Measurements from ENCODE around the gene CBY2. TPM values are rescaled to one million over a fixed set of nuclear protein-coding genes. Genes with fewer than 3 reads are reported as not detected.

Gene CBY2
- total and polyA plus RNA-seq, 10 of the 15 experiments (the other 5 are each of a cell fraction or from before 2014, with no cell fraction given): 0.08 to 0.64 (median 0.23) TPM; not detected in 6

DNA sequence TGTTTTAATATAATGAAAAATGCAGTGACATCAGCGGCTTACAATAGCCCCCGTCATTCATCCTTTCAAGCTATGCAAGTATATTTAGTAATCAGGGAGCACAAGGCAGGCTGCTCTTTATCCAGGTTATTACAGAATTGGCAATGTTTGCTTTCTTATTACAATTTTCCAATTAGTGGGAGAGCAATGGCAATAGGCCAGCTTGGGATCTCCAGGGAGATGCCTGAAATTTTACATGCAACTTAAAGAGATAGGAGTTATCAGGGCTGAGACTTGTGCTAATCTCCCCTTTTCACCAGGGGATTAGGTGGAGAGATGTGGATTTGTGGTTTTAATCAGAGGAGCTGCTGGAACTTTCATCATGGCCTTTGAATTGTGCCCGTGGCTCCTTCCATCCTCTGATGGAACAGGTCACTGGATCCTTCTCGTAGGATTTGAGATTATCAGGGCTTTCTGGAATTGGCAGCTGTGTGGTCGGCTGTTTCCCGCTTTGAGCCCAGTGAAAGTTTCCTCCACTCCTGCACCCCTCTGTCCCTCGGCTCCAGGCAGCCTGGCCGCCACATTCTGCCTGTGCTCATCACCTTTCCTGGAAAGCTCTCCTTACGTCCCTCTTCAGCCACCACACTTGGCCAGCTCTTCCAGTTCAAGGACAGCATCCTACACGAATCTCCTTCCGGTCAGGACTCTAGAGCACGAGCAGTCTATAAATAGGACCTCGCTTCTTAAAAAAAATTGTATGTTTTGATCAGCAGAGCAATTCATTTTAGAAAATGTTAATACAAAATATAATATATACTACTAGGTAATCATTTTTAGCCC, 47.0 kb downstream of the CBY2 start (continued):
- TF ChIP-seq, protein P1, sequence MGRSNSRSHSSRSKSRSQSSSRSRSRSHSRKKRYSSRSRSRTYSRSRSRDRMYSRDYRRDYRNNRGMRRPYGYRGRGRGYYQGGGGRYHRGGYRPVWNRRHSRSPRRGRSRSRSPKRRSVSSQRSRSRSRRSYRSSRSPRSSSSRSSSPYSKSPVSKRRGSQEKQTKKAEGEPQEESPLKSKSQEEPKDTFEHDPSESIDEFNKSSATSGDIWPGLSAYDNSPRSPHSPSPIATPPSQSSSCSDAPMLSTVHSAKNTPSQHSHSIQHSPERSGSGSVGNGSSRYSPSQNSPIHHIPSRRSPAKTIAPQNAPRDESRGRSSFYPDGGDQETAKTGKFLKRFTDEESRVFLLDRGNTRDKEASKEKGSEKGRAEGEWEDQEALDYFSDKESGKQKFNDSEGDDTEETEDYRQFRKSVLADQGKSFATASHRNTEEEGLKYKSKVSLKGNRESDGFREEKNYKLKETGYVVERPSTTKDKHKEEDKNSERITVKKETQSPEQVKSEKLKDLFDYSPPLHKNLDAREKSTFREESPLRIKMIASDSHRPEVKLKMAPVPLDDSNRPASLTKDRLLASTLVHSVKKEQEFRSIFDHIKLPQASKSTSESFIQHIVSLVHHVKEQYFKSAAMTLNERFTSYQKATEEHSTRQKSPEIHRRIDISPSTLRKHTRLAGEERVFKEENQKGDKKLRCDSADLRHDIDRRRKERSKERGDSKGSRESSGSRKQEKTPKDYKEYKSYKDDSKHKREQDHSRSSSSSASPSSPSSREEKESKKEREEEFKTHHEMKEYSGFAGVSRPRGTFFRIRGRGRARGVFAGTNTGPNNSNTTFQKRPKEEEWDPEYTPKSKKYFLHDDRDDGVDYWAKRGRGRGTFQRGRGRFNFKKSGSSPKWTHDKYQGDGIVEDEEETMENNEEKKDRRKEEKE (IDR thresholded peaks at IDR 0.05): no peak
- no peak for TF ChIP-seq MXI1 (IDR thresholded peaks at IDR 0.05; ENCODE audit: low read depth, low read length)
- TF ChIP-seq, protein P2, sequence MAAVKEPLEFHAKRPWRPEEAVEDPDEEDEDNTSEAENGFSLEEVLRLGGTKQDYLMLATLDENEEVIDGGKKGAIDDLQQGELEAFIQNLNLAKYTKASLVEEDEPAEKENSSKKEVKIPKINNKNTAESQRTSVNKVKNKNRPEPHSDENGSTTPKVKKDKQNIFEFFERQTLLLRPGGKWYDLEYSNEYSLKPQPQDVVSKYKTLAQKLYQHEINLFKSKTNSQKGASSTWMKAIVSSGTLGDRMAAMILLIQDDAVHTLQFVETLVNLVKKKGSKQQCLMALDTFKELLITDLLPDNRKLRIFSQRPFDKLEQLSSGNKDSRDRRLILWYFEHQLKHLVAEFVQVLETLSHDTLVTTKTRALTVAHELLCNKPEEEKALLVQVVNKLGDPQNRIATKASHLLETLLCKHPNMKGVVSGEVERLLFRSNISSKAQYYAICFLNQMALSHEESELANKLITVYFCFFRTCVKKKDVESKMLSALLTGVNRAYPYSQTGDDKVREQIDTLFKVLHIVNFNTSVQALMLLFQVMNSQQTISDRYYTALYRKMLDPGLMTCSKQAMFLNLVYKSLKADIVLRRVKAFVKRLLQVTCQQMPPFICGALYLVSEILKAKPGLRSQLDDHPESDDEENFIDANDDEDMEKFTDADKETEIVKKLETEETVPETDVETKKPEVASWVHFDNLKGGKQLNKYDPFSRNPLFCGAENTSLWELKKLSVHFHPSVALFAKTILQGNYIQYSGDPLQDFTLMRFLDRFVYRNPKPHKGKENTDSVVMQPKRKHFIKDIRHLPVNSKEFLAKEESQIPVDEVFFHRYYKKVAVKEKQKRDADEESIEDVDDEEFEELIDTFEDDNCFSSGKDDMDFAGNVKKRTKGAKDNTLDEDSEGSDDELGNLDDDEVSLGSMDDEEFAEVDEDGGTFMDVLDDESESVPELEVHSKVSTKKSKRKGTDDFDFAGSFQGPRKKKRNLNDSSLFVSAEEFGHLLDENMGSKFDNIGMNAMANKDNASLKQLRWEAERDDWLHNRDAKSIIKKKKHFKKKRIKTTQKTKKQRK (IDR thresholded peaks at IDR 0.05; ENCODE audit: low read depth, low read length): no peak

DNA sequence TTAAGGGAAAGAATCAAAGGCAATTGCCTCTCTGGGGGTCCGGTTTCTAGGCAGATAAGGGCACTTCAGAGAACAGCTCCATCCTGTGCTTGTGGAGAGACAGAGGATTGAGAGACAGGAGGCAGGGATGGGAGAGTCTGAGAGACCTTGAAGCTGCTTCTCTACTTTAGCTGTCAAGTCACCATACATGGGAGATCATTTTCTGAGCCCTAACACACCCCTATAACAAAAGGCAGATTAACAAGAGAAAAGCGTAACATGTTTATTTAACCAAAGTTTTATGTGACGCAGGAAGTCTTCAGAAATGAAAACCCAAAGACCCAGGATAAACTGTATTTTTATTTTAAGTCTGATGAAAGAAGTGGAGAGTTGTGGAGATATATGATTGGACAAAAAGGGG, 48.4 kb downstream of the CBY2 start:
- Histone ChIP-seq H3K9ac (ENCODE audit: control insufficient read depth, insufficient read depth, low read length) (no peak overlapping the region), H3K27me3 (replicated peaks in 1 of 2; ENCODE audit: control insufficient read depth in 2 of 2, insufficient read depth in 2 of 2, low read length in 1 of 2) (no peaks in the 10 kb centered on the region; a peak in 2 of 4 replicates), H3K36me3 (ENCODE audit: control insufficient read depth in 2 of 2, insufficient read depth in 2 of 2, low read length in 1 of 2) (no peaks in the 10 kb centered on the region), H3K79me2 (ENCODE audit: control insufficient read depth, insufficient read depth, low read length) (no peaks in the 10 kb centered on the region), H3K9me3 (replicated peaks; ENCODE audit: control insufficient read depth, insufficient read depth, low read length) (no peaks in the 10 kb centered on the region), H3K4me2 (ENCODE audit: control insufficient read depth, insufficient read depth) (no peak overlapping the region), H2AFZ (ENCODE audit: control insufficient read depth, low read depth, low read length) (no peak overlapping the region), H3K27ac (ENCODE audit: control insufficient read depth, insufficient read depth) (no peak overlapping the region), H3K4me1 (ENCODE audit: control insufficient read depth, insufficient read depth, low read length) (no peaks in the 10 kb centered on the region), H4K20me1 (ENCODE audit: control insufficient read depth, insufficient read depth) (no peaks in the 10 kb centered on the region), H3K4me3 (no peak overlapping the region)
- TF ChIP-seq MEF2B (IDR thresholded peaks at IDR 0.05; ENCODE audit: partially characterized antibody, poor library complexity, severe bottlenecking): no peak
- FAIRE-seq (no peak), DNase-seq (ENCODE audit: low read depth, low spot score) (no peak), ATAC-seq (no peak)
- in situ Hi-C loops (cut with MboI): no loop called here
- ChIA-PET POLR2A (no interaction called here), RAD21 (ENCODE audit: unreplicated experiment) (no interaction called here), SMC1A (ENCODE audit: uncharacterized antibody, unreplicated experiment) (no interaction called here), CTCF (interaction anchor here (1.3 to 1.9 kb wide), 2 partner anchors 17 to 33 kb away, joined by 3 to 7 read pairs; no protein-coding TSS in a partner anchor)
- BruUV-seq (replicated peaks): no TSS peak
- intact Hi-C loops (cut with micrococcal nuclease; ENCODE audit: unreplicated experiment): no loop called here
- WGBS (ENCODE audit: insufficient coverage, insufficient replicate concordance, low lambda C conversion rate, missing lambda C conversion rate): 49% methylated on average over 3 of the region's 3 CpGs

Data from GM12878 (cell line).